ENCODE data around the gene GNB2.

- no peak for TF ChIP-seq POLR2A (IDR thresholded peaks at IDR 0.05)
- TF ChIP-seq CTCF (IDR thresholded peaks at IDR 0.05) = no peak
Measured at GRCh38 chr7:100692578-100692961, 19.0 kb downstream of the GNB2 start.

Measured in testis (tissue), 2 donors.